ENCODE data around the gene ZNF205. TPM values are rescaled to one million over a fixed set of nuclear protein-coding genes. Genes with fewer than 3 reads are reported as not detected.

Gene ZNF205
- total RNA-seq, 4 donors from 2014 or later: 9.7 to 13.9 (median 11.9) TPM

DNA sequence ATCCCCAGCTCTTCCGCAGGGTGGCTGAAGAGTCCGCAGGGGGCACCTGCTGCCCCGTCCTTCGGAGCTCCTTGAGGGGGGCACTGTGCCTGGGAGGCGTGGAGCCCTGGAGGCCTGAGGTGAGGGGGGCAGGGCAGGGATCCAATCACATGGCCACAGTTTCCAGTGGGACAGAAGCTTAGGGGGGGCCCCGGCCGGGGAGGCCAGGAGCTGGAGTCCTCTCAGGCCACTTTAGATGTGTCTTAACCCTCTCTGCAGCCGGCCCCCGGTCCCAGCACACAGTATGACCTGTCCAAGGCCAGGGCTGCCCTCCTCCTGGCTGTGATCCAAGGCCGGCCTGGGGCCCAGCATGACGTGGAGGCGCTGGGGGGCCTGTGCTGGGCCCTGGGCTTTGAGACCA lies 33.3 kb downstream of the ZNF205 start:
- TF ChIP-seq, protein P1, sequence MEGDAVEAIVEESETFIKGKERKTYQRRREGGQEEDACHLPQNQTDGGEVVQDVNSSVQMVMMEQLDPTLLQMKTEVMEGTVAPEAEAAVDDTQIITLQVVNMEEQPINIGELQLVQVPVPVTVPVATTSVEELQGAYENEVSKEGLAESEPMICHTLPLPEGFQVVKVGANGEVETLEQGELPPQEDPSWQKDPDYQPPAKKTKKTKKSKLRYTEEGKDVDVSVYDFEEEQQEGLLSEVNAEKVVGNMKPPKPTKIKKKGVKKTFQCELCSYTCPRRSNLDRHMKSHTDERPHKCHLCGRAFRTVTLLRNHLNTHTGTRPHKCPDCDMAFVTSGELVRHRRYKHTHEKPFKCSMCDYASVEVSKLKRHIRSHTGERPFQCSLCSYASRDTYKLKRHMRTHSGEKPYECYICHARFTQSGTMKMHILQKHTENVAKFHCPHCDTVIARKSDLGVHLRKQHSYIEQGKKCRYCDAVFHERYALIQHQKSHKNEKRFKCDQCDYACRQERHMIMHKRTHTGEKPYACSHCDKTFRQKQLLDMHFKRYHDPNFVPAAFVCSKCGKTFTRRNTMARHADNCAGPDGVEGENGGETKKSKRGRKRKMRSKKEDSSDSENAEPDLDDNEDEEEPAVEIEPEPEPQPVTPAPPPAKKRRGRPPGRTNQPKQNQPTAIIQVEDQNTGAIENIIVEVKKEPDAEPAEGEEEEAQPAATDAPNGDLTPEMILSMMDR (IDR thresholded peaks at IDR 0.05): no peak
- TF ChIP-seq POLR2A (IDR thresholded peaks at IDR 0.05): no peak
- H3K4me3 ChIP-seq: no peak overlapping the region
- H3K9me3 ChIP-seq: no peaks in the 10 kb centered on the region
- H3K4me1 ChIP-seq: peaks cover 6 to 16% (median 10%) of the 10 kb centered on the region in 3 donors
- H3K36me3 ChIP-seq: peaks cover 12 to 25% (median 13%) of the 10 kb centered on the region in 3 donors
- 73% methylated on average over 3 of the region's 12 CpGs; no CpG with 5 or more reads in 1 of the 2 donors for WGBS, 2 donors
- no peak for DNase-seq
- no peak overlapping the region for H3K27ac ChIP-seq
- intact Hi-C loops (cut with DNase I): no loop called here
- no peaks in the 10 kb centered on the region for H3K27me3 ChIP-seq

DNA sequence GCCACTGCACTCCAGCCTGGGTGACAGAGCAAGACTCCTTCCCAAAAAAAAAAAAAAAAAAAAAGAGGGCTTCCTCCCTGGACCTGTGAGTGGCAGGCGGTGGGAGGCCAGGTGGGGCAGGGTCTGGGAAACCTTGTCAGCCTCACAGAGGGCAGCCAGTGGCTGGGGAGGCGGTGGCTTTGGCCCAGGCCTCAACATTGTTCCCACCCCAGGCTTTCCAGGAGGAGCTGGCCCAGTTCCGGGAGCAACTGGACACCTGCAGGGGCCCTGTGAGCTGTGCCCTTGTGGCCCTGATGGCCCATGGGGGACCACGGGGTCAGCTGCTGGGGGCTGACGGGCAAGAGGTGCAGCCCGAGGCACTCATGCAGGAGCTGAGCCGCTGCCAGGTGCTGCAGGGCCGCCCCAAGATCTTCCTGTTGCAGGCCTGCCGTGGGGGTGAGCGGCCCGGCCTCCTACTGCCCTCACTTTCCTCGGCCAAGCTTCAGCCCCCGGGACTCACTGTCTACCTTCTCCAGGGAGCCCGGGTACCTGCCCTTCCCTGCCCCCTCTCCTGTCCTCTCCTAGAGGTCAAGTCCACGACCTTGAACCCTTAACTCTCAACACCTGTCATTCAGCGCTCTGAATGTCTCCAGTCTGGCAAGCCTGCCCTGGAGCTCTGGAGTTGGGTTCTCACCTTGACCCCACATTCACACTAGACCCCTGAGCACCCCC lies 34.8 kb downstream of the ZNF205 start:
- TF ChIP-seq POLR2A (IDR thresholded peaks at IDR 0.05): no peak
- TF ChIP-seq, protein P1 (IDR thresholded peaks at IDR 0.05): no peak
- intact Hi-C loops (cut with DNase I): no loop called here
- Histone ChIP-seq H3K36me3 (peaks cover 0 to 10% (median under 1%) of the 10 kb centered on the region in 3 donors), H3K4me3 (no peak overlapping the region), H3K27me3 (no peaks in the 10 kb centered on the region), H3K4me1 (peaks cover 19 to 31% (median 24%) of the 10 kb centered on the region in 3 donors), H3K27ac (no peak overlapping the region), H3K9me3 (no peaks in the 10 kb centered on the region)
- DNase-seq: no peak
- 87 to 97% methylated on average over 8 to 13 of the region's 16 CpGs for WGBS, 2 donors

DNA sequence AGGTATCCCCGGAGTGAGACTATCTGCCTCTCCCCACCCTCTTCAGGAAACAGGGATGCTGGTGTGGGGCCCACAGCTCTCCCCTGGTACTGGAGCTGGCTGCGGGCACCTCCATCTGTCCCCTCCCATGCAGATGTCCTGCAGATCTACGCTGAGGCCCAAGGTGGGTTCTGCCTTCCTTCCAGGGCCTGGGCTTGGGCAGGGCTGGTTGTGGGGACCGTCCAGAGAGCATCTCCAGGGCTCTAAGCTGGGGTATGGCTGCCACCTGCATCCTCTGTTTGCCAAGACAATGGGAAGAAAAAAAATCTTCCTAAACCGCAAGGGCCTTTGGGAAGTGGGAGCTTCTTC lies 35.3 kb downstream of the ZNF205 start:
- Histone ChIP-seq H3K36me3 (peaks cover 0 to 5% (median 0%) of the 10 kb centered on the region in 3 donors), H3K4me3 (no peak overlapping the region), H3K27ac (no peak overlapping the region), H3K4me1 (peaks cover 23 to 36% (median 24%) of the 10 kb centered on the region in 3 donors), H3K27me3 (no peaks in the 10 kb centered on the region), H3K9me3 (no peaks in the 10 kb centered on the region)
- DNase-seq: no peak
- WGBS, 2 donors: no CpG with 5 or more reads among the region's 5 CpGs
- TF ChIP-seq, protein P1 (IDR thresholded peaks at IDR 0.05): no peak
- TF ChIP-seq POLR2A (IDR thresholded peaks at IDR 0.05): no peak
- intact Hi-C loops (cut with DNase I): no loop called here

DNA sequence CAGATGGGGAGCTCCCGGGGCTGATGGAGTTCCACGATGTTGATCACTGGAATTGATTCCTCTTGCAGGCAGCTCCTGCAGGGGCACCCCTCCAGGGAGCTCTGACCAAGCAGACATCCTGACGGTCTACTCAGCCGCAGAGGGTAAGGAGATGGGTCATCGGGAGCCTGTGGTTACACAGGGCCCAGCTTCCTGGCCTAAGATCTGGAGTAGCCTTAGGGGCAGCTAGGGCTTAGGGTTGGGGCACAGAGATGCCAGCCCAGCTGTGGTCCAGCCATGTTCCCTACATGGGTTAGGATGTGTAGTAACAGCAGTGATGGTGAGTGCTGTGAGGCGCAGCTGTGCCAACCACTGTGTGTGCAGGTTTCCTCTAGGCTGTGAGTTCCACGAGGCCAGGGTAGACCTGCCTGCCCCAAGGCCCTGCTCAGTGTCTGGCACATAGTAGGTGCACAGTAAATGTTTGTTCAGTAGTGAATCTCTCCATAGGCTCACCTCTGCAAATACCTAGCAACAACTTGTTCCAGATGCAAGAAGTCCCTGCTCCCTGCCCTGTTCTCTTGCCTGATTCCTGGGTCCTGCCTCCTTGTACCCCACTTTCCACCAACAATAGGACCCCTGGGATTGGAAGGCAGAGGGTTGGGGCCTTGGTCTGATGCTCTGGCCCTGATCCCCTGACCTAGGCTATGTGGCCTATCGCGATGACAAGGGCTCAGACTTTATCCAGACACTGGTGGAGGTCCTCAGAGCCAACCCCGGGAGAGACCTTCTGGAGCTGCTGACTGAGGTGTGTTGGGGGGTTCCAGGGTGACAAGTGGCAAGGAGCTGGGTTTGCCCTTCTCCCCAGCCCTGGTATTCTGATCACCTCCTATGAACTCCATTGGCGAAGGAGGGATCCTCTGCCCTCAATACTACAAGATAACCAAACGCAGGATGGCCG lies 36.1 kb downstream of the ZNF205 start:
- TF ChIP-seq POLR2A (IDR thresholded peaks at IDR 0.05): no peak
- TF ChIP-seq, protein P1 (IDR thresholded peaks at IDR 0.05): no peak
- Histone ChIP-seq H3K27me3 (no peaks in the 10 kb centered on the region), H3K9me3 (no peaks in the 10 kb centered on the region), H3K36me3 (no peaks in the 10 kb centered on the region), H3K4me1 (peaks cover 23 to 38% (median 24%) of the 10 kb centered on the region in 3 donors), H3K27ac (no peak overlapping the region), H3K4me3 (no peak overlapping the region)
- intact Hi-C loops (cut with DNase I): no loop called here
- 85 to 100% methylated on average over 1 to 5 of the region's 13 CpGs for WGBS, 2 donors
- no peak for DNase-seq

DNA sequence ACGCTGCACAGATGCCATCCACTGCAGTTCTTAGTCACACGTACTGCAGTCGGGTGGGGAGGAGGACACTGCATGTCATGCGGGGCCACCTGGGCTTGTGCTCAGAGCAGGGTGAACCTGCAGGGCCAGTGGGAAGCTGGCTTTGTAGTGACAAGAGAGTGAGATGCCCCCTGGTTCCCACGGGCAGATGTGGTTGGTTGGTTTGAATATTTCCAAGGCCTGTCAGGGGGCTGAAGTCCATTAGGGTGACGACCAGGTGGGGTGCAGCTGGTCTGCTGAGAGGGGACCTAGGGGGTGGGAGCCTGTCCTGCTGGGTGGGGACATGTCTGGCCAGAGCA lies 36.8 kb downstream of the ZNF205 start:
- H3K4me3 ChIP-seq: peak overlapping the region in 2 of 4 donors; percentile 65 to 69
- no peaks in the 10 kb centered on the region for H3K36me3 ChIP-seq
- TF ChIP-seq POLR2A (IDR thresholded peaks at IDR 0.05): no peak
- TF ChIP-seq, protein P1 (IDR thresholded peaks at IDR 0.05): no peak
- no peaks in the 10 kb centered on the region for H3K9me3 ChIP-seq
- H3K27ac ChIP-seq: peak overlapping the region; percentile 77 to 93 (median 88)
- 60% methylated on average over 1 of the region's 6 CpGs; no CpG with 5 or more reads in 1 of the 2 donors for WGBS, 2 donors
- intact Hi-C loops (cut with DNase I): no loop called here
- H3K27me3 ChIP-seq: no peaks in the 10 kb centered on the region
- peaks cover 23 to 38% (median 24%) of the 10 kb centered on the region in 3 donors for H3K4me1 ChIP-seq
- DNase-seq: no peak
